Measurements from ENCODE around the gene SMARCB1. TPM values are rescaled to one million over a fixed set of nuclear protein-coding genes. Genes with fewer than 3 reads are reported as not detected.

The SMARCB1 gene
- total RNA-seq, 3 donors from 2014 or later: 34.6 to 60.2 (median 50.1) TPM

GRCh38 chr22:23744485-23744884 is 42.3 kb upstream of the SMARCB1 start:
- Histone ChIP-seq H3K4me1 (no peaks in the 10 kb centered on the region), H3K27ac (no peak overlapping the region), H3K27me3 (no peaks in the 10 kb centered on the region), H3K9me3 (no peaks in the 10 kb centered on the region), H3K4me3 (no peak overlapping the region), H3K36me3 (peaks cover 5% of the 10 kb centered on the region)
- intact Hi-C loops (cut with DNase I; ENCODE audit: low total_unique reads): no loop called here
- no peak for DNase-seq (ENCODE audit: low spot score in 2 of 2)
- TF ChIP-seq POLR2AphosphoS5 (IDR thresholded peaks at IDR 0.05): no peak
- TF ChIP-seq, protein P1, sequence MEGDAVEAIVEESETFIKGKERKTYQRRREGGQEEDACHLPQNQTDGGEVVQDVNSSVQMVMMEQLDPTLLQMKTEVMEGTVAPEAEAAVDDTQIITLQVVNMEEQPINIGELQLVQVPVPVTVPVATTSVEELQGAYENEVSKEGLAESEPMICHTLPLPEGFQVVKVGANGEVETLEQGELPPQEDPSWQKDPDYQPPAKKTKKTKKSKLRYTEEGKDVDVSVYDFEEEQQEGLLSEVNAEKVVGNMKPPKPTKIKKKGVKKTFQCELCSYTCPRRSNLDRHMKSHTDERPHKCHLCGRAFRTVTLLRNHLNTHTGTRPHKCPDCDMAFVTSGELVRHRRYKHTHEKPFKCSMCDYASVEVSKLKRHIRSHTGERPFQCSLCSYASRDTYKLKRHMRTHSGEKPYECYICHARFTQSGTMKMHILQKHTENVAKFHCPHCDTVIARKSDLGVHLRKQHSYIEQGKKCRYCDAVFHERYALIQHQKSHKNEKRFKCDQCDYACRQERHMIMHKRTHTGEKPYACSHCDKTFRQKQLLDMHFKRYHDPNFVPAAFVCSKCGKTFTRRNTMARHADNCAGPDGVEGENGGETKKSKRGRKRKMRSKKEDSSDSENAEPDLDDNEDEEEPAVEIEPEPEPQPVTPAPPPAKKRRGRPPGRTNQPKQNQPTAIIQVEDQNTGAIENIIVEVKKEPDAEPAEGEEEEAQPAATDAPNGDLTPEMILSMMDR (IDR thresholded peaks at IDR 0.05): no peak
- TF ChIP-seq POLR2A (IDR thresholded peaks at IDR 0.05): no peak

DNA sequence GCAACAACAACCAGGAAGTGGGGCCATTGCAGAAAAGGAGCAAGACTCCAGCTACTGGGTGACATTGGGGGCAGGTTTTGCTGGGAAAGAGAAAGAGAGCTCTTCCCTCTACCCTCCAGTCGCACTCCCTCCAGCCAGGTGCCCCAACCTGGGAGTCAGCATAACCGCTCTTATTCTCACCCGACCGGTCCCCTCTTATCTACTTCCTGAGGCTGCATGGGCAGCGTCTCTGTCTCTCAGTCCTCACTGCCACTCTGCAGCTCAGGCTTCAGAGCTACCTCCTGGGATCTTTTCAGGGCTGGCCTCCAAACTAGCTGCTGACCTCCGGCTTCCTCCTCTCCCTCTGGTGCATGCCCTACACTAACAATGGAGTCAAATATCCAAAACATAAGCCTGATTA is 41.0 kb upstream of the SMARCB1 start:
- no peak for DNase-seq (ENCODE audit: low spot score in 2 of 2)
- H3K4me1 ChIP-seq: no peaks in the 10 kb centered on the region
- intact Hi-C loops (cut with DNase I; ENCODE audit: low total_unique reads): no loop called here
- no peaks in the 10 kb centered on the region for H3K9me3 ChIP-seq
- TF ChIP-seq POLR2A (IDR thresholded peaks at IDR 0.05) (no peak), POLR2AphosphoS5 (IDR thresholded peaks at IDR 0.05) (no peak)
- TF ChIP-seq, protein P1 (IDR thresholded peaks at IDR 0.05): no peak
- peaks cover 5% of the 10 kb centered on the region for H3K36me3 ChIP-seq
- no peak overlapping the region for H3K27ac ChIP-seq
- H3K27me3 ChIP-seq: no peaks in the 10 kb centered on the region
- H3K4me3 ChIP-seq: no peak overlapping the region

- intact Hi-C loops (cut with DNase I; ENCODE audit: low total_unique reads): no loop called here
- peak overlapping the region; percentile 64 to 83 (median 73) for H3K4me3 ChIP-seq
- H3K36me3 ChIP-seq: no peaks in the 10 kb centered on the region
- TF ChIP-seq POLR2A (IDR thresholded peaks at IDR 0.05): no peak
- TF ChIP-seq, protein P1 (IDR thresholded peaks at IDR 0.05): no peak
- TF ChIP-seq POLR2AphosphoS5 (IDR thresholded peaks at IDR 0.05): no peak
- no peak for DNase-seq (ENCODE audit: low spot score in 2 of 2)
- no peaks in the 10 kb centered on the region for H3K4me1 ChIP-seq
- H3K9me3 ChIP-seq: no peaks in the 10 kb centered on the region
- peak overlapping the region; percentile 95 for H3K27ac ChIP-seq
- no peaks in the 10 kb centered on the region for H3K27me3 ChIP-seq
These were observed 36.9 kb upstream of the SMARCB1 start for GRCh38 chr22:23749841-23750301.

GRCh38 chr22:23750367-23750713 is 36.4 kb upstream of the SMARCB1 start:
- no peaks in the 10 kb centered on the region for H3K4me1 ChIP-seq
- H3K27ac ChIP-seq: peak overlapping the region; percentile 95
- DNase-seq (ENCODE audit: low spot score in 2 of 2): no peak
- no peaks in the 10 kb centered on the region for H3K9me3 ChIP-seq
- H3K27me3 ChIP-seq: no peaks in the 10 kb centered on the region
- no peak for TF ChIP-seq POLR2AphosphoS5 (IDR thresholded peaks at IDR 0.05)
- TF ChIP-seq, protein P1 (IDR thresholded peaks at IDR 0.05): no peak
- TF ChIP-seq POLR2A (IDR thresholded peaks at IDR 0.05): no peak
- no peaks in the 10 kb centered on the region for H3K36me3 ChIP-seq
- H3K4me3 ChIP-seq: peak overlapping the region; percentile 64 to 83 (median 73)
- intact Hi-C loops (cut with DNase I; ENCODE audit: low total_unique reads): no loop called here

- H3K4me1 ChIP-seq: no peaks in the 10 kb centered on the region
- no peaks in the 10 kb centered on the region for H3K9me3 ChIP-seq
- intact Hi-C loops (cut with DNase I; ENCODE audit: low total_unique reads): no loop called here
- TF ChIP-seq POLR2AphosphoS5 (IDR thresholded peaks at IDR 0.05): peak; percentile 58 to 78 (median 72)
- no peak for TF ChIP-seq POLR2A (IDR thresholded peaks at IDR 0.05)
- peak; percentile 85 to 88 for DNase-seq (ENCODE audit: low spot score in 2 of 2)
- H3K4me3 ChIP-seq: peak within 1 kb of the TSS; percentile 64 to 83 (median 73)
- no peaks in the 10 kb centered on the region for H3K36me3 ChIP-seq
- H3K27me3 ChIP-seq: no peaks in the 10 kb centered on the region
- peak within 1 kb of the TSS; percentile 95 for H3K27ac ChIP-seq
These were observed 35.9 kb upstream of the SMARCB1 start, which contains the start of gene ZNF70 for GRCh38 chr22:23750714-23751440. Gene ZNF70 (minus strand): TSS chr22:23751112. CDS start chr22:23745140, 5,972 bp downstream.

Measured in breast epithelium (tissue), 4 donors.